GM12875 (cell line): Measurements from ENCODE around the gene HELZ2.

Experiments
- H3K4me3 ChIP-seq: one replicate; pipeline ENCODE4 v1.5.1; 2011; ENCODE audit warnings: low read depth, low read length, control low read depth
- CTCF ChIP-seq: IDR thresholded peaks from 2 replicates; pipeline ENCODE4 v1.5.1; 2011; ENCODE audit warnings: low read depth, mild to moderate bottlenecking, control low read depth, inconsistent platforms, low read length, moderate library complexity, borderline replicate concordance; ENCODE audit not compliant: insufficient read depth

The HELZ2 gene

GRCh38 chr20:63574156-63574828 is at the start of gene HELZ2:
Gene HELZ2, minus strand, starts transcription at chr20:63574239. Its CDS starts 1,854 bp downstream, at chr20:63572385.
- TF ChIP-seq CTCF, result no peak
- H3K4me3 ChIP-seq, result peak within 1 kb of the TSS; percentile 66

DNA sequence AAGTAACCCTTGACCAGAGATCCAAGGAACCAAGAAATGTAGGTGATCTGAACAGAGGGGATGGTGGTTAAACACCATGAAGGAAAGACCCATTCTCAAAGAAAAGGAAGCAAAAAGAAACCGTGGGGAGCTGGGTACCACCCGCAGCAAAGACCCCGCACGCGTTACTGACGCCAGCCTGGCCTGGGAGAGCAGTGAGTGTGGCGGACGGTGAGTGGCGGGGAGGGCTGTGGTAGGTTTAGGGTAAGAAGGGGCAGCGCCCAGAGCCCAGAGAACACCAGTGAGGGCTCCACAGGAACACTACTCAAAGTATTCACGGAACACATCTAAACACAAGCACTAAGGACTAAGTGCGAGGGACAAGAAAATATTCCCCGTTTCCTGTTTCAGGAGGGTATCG is 48.7 kb upstream of the HELZ2 start:
- TF ChIP-seq CTCF, result no peak
- no peak overlapping the region for H3K4me3 ChIP-seq

DNA sequence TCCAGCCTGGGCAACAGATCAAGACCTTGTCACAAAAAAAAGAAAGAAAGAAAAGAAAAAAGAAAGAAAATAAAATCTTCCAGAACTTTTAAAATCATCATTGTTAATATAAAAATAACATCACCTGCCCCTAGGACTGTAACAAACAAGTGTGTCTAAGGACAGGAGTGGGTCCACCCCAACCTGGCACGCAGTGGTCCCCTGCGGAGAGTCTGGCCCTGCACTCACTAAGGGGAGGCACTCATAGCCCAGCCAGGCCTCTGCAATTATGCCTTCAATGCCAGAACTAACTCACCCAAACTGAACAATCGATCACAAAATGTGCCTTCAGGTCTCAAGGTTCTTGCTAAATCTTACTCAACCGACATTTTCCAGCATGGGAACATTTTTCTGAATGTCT is 48.1 kb upstream of the HELZ2 start:
- no peak overlapping the region for H3K4me3 ChIP-seq

GRCh38 chr20:63620991-63621390 is 47.0 kb upstream of the HELZ2 start:
- no peak for TF ChIP-seq CTCF
- H3K4me3 ChIP-seq, result no peak overlapping the region

More for the DNA sequence above, 48.1 kb upstream of the HELZ2 start:
- no peak for TF ChIP-seq CTCF

DNA sequence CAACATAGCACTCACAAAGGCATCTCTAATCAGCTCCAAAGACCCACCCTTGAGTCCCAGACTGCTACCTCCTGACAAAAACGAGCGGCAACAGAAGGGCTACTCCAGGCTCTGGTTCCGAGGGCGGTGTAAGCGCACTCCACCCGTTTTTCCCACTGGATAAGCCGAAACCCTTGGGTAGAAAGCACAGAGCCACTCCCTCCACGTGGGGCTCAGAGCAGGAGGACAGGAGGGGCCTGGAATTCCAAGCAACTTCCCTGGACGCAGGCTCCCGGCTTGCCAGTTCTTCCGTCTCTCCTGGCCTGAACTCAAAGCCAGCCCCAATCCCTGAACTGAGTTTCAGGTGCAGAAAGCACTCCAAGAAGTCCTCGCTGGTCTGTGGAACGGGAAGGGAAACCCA is 45.5 kb upstream of the HELZ2 start:
- no peak overlapping the region for H3K4me3 ChIP-seq
- no peak for TF ChIP-seq CTCF

DNA sequence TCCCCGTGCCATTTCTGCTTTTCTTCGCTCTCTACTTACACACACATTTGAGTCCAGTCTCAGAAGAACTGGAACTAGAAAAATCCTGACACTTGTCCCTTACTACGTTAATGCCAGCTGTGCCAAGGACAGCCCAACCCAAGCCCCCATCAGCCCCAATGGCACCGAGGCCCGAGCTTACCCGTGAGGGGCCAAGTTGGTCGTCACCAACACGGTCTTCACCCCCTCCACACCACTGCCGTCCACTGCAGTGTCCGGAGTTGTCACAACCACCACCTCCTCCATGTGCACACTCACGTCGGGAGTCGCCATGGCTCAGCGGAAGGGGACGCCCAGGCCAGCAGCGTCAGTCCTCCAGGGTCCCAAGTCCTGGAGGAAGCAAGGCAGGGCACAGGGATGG is 45.0 kb upstream of the HELZ2 start:
- no peak for TF ChIP-seq CTCF
- no peak overlapping the region for H3K4me3 ChIP-seq

- H3K4me3 ChIP-seq, result no peak overlapping the region
- TF ChIP-seq CTCF, result no peak
These were observed 44.4 kb upstream of the HELZ2 start for GRCh38 chr20:63618291-63618980.
